IPS-20b (cell line): ENCODE measurements around the gene RUFY3.
"Not testable (repeated sequence)": the region's sequence is repeated elsewhere in the genome, so short reads cannot be mapped to it uniquely, and the experiment has no call there.

Experiments
- H3K27ac ChIP-seq: one replicate; pipeline ENCODE4 v1.5.1; 2013; ENCODE audit warnings: low read length
- H3K27me3 ChIP-seq: 2 replicates; pipeline ENCODE4 v1.6.1; 2013; ENCODE audit warnings: mild to moderate bottlenecking, low read length, inconsistent platforms; ENCODE audit not compliant: insufficient read depth
- H3K36me3 ChIP-seq: 2 replicates; pipeline ENCODE4 v1.6.1; 2013; ENCODE audit warnings: low read depth, mild to moderate bottlenecking, inconsistent platforms, low read length, moderate library complexity; ENCODE audit not compliant: insufficient read depth
- H3K4me1 ChIP-seq: 2 replicates; pipeline ENCODE4 v1.6.1; 2013; ENCODE audit warnings: mild to moderate bottlenecking, control low read depth, inconsistent platforms, low read length, moderate library complexity; ENCODE audit not compliant: insufficient read depth
- H3K4me3 ChIP-seq: 2 replicates; pipeline ENCODE4 v1.5.1; 2013; ENCODE audit warnings: mild to moderate bottlenecking, low read length, inconsistent platforms
- H3K9ac ChIP-seq: 2 replicates; pipeline ENCODE4 v1.6.1; 2013; ENCODE audit warnings: low read depth, mild to moderate bottlenecking, inconsistent platforms, low read length, moderate library complexity
- H3K9me3 ChIP-seq: 2 replicates; pipeline ENCODE4 v1.6.1; 2013; ENCODE audit warnings: mild to moderate bottlenecking, low read depth, low read length, inconsistent platforms; ENCODE audit not compliant: insufficient read depth

The RUFY3 gene

GRCh38 chr4:70838204-70838603, 116.4 kb downstream of the RUFY3 start:
- H3K9me3 ChIP-seq = no peaks in the 10 kb centered on the region
- no peak overlapping the region for H3K27ac ChIP-seq
- H3K4me3 ChIP-seq = peak overlapping the region; percentile 97
- peaks cover 26% of the 10 kb centered on the region for H3K36me3 ChIP-seq
- peak overlapping the region; percentile 93; the same call in 1 of the 2 replicates for H3K9ac ChIP-seq
- peaks cover 10% of the 10 kb centered on the region for H3K4me1 ChIP-seq
- no peaks in the 10 kb centered on the region for H3K27me3 ChIP-seq

GRCh38 chr4:70838666-70839588, 117.2 kb downstream of the RUFY3 start:
- Histone ChIP-seq H3K9ac (peak overlapping the region; percentile 93), H3K27ac (peak overlapping the region; percentile 47), H3K4me3 (peak overlapping the region; percentile 97), H3K36me3 (peaks cover 20% of the 10 kb centered on the region), H3K27me3 (no peaks in the 10 kb centered on the region), H3K4me1 (peaks cover 10% of the 10 kb centered on the region), H3K9me3 (no peaks in the 10 kb centered on the region)

GRCh38 chr4:70839589-70840093, 117.9 kb downstream of the RUFY3 start, which contains the start of gene GRSF1:
Gene GRSF1 (minus strand): TSS chr4:70839890. CDS start chr4:70839827, 63 bp downstream.
- Histone ChIP-seq H3K9ac (peak within 1 kb of the TSS; percentile 93), H3K27ac (peak within 1 kb of the TSS; percentile 47), H3K4me1 (peaks cover 10% of the 10 kb centered on the region), H3K9me3 (no peaks in the 10 kb centered on the region), H3K36me3 (peaks cover 14% of the 10 kb centered on the region), H3K4me3 (peak within 1 kb of the TSS; percentile 97), H3K27me3 (no peaks in the 10 kb centered on the region)

DNA sequence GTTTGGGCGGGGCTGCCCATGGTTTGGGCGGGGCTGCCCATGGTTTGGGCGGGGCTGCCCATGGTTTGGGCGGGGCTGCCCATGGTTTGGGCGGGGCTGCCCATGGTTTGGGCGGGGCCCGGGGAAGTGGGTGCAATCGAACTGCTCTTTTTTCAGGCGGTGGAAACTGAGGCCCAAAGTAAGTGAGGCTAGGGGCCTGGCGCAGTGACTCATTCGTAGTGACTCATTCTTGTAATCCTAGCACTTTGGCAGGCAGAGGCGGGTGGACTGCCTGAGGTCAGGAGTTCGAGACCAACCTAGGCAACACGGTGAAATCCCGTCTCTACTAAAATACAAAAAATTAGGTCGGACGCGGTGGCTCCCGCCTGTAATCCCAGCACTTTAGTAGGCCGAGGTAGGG, 118.4 kb downstream of the RUFY3 start:
- H3K4me3 ChIP-seq, H3K9ac ChIP-seq, H3K27ac ChIP-seq, H3K27me3 ChIP-seq, H3K9me3 ChIP-seq, H3K36me3 ChIP-seq: not testable (repeated sequence)
- H3K4me1 ChIP-seq = peaks cover 10% of the 10 kb centered on the region

DNA sequence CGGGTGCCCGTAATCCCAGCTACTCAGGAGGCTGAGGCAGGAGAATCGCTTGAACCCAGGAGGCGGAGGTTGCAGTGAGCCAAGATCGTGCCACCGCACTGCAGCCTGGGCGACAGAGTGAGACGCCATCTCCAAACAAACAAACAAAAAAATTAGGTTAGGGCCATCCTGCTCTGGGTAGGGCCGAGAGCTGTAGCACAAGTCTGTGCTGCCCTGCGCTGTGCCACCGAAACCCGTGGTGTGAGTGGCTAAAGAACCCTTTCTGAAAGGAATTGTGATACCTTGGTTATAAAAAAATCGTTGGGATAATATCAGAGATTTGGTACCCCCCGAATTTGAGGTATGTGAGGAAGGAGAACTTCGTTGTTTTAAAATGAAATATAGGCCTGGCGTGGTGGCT, 118.9 kb downstream of the RUFY3 start:
- not testable (repeated sequence) for H3K4me3 ChIP-seq, H3K27me3 ChIP-seq, H3K27ac ChIP-seq, H3K9me3 ChIP-seq, H3K9ac ChIP-seq, H3K36me3 ChIP-seq
- H3K4me1 ChIP-seq = peaks cover 10% of the 10 kb centered on the region

DNA sequence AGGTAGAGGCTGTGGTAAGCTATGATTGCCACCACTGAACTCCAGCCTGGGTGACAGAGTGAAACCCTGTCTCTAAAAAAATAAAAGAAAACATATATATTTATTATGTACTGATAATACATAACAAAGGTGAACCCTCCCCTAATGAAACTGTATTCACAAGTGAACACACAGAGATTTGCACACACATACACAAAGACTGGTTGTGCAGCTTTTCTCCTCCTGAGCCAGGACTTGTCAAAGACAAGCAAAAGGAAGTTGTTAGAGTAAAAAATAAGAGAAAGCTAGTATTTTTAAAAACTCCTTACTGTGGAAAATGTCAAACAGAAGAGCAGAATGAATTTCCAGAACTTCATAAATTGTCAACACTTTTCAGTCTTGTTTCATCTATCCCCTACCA, 119.4 kb downstream of the RUFY3 start:
- H3K4me1 ChIP-seq = peaks cover 10% of the 10 kb centered on the region
- H3K27me3 ChIP-seq = no peaks in the 10 kb centered on the region
- H3K4me3 ChIP-seq = no peak overlapping the region
- no peaks in the 10 kb centered on the region for H3K9me3 ChIP-seq
- H3K27ac ChIP-seq = no peak overlapping the region
- peak overlapping the region; percentile 3; the same call in 1 of the 2 replicates for H3K9ac ChIP-seq
- peaks cover 1% of the 10 kb centered on the region; the same call in 1 of the 2 replicates for H3K36me3 ChIP-seq

GRCh38 chr4:70841951-70842350, 120.2 kb downstream of the RUFY3 start:
- H3K9me3 ChIP-seq = no peaks in the 10 kb centered on the region
- peaks cover 7% of the 10 kb centered on the region for H3K4me1 ChIP-seq
- no peaks in the 10 kb centered on the region for H3K27me3 ChIP-seq
- H3K9ac ChIP-seq = peak overlapping the region; percentile 3; the same call in 1 of the 2 replicates
- no peak overlapping the region for H3K27ac ChIP-seq
- no peaks in the 10 kb centered on the region for H3K36me3 ChIP-seq
- no peak overlapping the region for H3K4me3 ChIP-seq

DNA sequence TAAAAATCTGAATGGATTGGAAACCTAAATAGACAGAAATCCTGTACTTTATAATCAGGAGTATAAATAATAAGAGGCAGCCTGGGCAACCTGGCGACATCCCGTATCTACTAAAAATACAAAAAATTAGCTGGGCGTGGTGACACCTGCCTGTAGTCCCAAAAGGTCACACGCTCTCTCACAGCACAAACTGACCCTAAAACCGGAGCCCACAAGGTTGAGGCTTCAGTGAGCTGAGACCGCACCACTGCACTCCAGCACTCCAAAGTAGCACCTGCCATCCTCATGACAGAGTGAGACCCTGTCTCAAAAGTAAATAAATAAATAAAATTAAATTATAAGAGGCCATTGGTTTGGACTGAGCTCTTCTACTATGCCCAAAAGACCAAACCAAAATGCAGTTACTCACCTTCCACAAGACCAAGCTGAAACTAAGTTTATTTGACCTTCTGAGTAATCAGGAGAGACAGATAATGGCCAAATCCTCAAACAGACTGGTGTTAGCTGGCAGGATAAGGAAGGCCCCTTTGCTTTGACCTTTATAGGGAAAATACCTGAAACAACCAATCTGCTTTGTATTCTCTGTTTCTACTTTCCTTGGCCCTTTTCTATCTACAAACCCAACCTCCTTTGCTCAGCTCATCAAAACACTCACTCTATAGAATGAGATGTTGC, 121.1 kb downstream of the RUFY3 start:
- Histone ChIP-seq H3K9me3 (no peaks in the 10 kb centered on the region), H3K36me3 (no peaks in the 10 kb centered on the region), H3K9ac (no peak overlapping the region), H3K27ac (no peak overlapping the region), H3K27me3 (no peaks in the 10 kb centered on the region), H3K4me3 (no peak overlapping the region), H3K4me1 (peaks cover 6% of the 10 kb centered on the region; the same call in 1 of the 2 replicates)

- Histone ChIP-seq H3K27me3 (no peaks in the 10 kb centered on the region), H3K4me3 (no peak overlapping the region), H3K9me3 (no peaks in the 10 kb centered on the region), H3K27ac (no peak overlapping the region), H3K9ac (no peak overlapping the region), H3K36me3 (no peaks in the 10 kb centered on the region), H3K4me1 (peaks cover 6% of the 10 kb centered on the region; the same call in 1 of the 2 replicates)
Observed at GRCh38 chr4:70844180-70844579, 122.4 kb downstream of the RUFY3 start.

DNA sequence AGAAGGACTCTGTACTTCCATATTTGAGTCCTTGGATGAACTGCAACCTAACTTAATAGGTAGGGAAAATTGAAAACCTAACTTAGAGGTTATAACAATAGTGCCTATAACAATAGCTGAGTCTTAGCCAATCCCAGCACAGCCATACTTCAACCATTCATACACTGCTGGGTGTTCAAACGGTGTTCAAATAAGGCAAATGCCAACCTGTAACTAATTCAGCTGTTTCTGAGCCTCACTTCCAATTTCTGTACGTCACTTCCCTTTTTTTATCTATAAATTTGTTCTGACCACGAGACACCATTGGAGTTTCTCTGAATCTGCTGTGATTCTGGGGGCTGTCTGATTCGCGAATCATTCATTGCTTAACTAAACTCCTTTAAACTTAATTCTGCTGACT, 127.5 kb downstream of the RUFY3 start:
- H3K4me1 ChIP-seq = no peaks in the 10 kb centered on the region
- no peak overlapping the region for H3K9ac ChIP-seq
- no peaks in the 10 kb centered on the region for H3K9me3 ChIP-seq
- no peaks in the 10 kb centered on the region for H3K36me3 ChIP-seq
- H3K4me3 ChIP-seq = no peak overlapping the region
- no peaks in the 10 kb centered on the region for H3K27me3 ChIP-seq
- H3K27ac ChIP-seq = no peak overlapping the region

- no peak overlapping the region for H3K4me3 ChIP-seq
- H3K27ac ChIP-seq = no peak overlapping the region
- H3K9ac ChIP-seq = no peak overlapping the region
- H3K9me3 ChIP-seq = no peaks in the 10 kb centered on the region
- peaks cover 6% of the 10 kb centered on the region; the same call in 1 of the 2 replicates for H3K4me1 ChIP-seq
- no peaks in the 10 kb centered on the region for H3K36me3 ChIP-seq
- no peaks in the 10 kb centered on the region for H3K27me3 ChIP-seq
Observed at GRCh38 chr4:70855464-70855863, 133.7 kb downstream of the RUFY3 start.
